Right lobe of liver (tissue), 6 donors: ENCODE results near the gene FAM216A. TPM values are rescaled to one million over a fixed set of nuclear protein-coding genes. Genes with fewer than 3 reads are reported as not detected.

Experiments
- ATAC-seq, 4 donors: fragments of 200-7000 bp; cut with Tn5 transposase; one replicate each; pipeline ENCODE4 v1.9.1; 2020; ENCODE audit warnings: mild to moderate bottlenecking in 4 of 4, moderate library complexity in 4 of 4
- DNase-seq, 3 donors: peaks; one replicate each; pipeline ENCODE4 v3.0.0-alpha.2; 2020
- H3K27ac ChIP-seq, 3 donors: fragments of 200-600 bp; one replicate each; pipeline ENCODE4 v1.8.0; 2022
- H3K27me3 ChIP-seq, 2 donors: fragments of 200-600 bp; one replicate each; pipeline ENCODE4 v1.8.0; 2022
- H3K36me3 ChIP-seq, 4 donors: fragments of 200-600 bp; sonication (generic) in 1 of 4; one replicate each; pipeline versions ENCODE4 v1.5.1 to v1.8.0; 2017 to 2022; ENCODE audit warnings: control low read depth in 1 of 4
- H3K4me1 ChIP-seq, 4 donors: fragments of 200-600 bp; sonication (generic) in 1 of 4; one replicate each; pipeline versions ENCODE4 v1.5.1 to v1.8.0; 2017 to 2022; ENCODE audit warnings: control low read depth in 1 of 4
- H3K4me3 ChIP-seq, 3 donors: fragments of 200-600 bp; one replicate each; pipeline ENCODE4 v1.8.0; 2022
- H3K9me3 ChIP-seq, 4 donors: fragments of 200-600 bp; sonication (generic) in 1 of 4; one replicate each; pipeline versions ENCODE4 v1.5.1 to v1.8.0; 2017 to 2022; ENCODE audit warnings: control low read depth in 1 of 4
- CTCF ChIP-seq, 4 donors: fragments of 200-600 bp in 3 of 4; fragments of 450-650 bp in 1 of 4; IDR thresholded peaks; one replicate each; pipeline versions ENCODE4 v1.5.1 to v1.8.0; 2016 to 2022; ENCODE audit warnings: antibody characterized with exemption in 4 of 4, mild to moderate bottlenecking in 2 of 4
- POLR2A ChIP-seq: fragments of 450-650 bp; IDR thresholded peaks from one replicate; pipeline ENCODE4 v1.6.1; 2017; ENCODE audit warnings: antibody characterized with exemption, mild to moderate bottlenecking
- WGBS: methylation state at CpG from one replicate; pipeline ENCODE4 v1.1.6; 2018; ENCODE audit warnings: low coverage, low lambda C conversion rate; ENCODE audit not compliant: insufficient coverage; ENCODE audit errors: missing lambda C conversion rate; 5-methylcytosine and 5-hydroxymethylcytosine counted together
- intact Hi-C, 2 donors: fragments of 100-400 bp; cut with DNase I; formaldehyde crosslinking; loops; one replicate each; pipeline versions ENCODE4 v1.11.2 to v1.14.1; 2022
- total RNA-seq, 6 experiments: library from RNA; depleted of rRNA in 2 of 6; stranded (reverse); fragments of >200 nt in 2 of 6; fragmentation: NEBNext Ultra II Directional in 3 of 6; extraction: Animal tissue kit (Norgen Biotek cat#: 25700) in 3 of 6; gene quantifications; one replicate each; pipeline versions ENCODE4 v1.1.0 to v1.2.4, GENCODE V29; 2016 to 2023
- donor health status: DM: no; HTN: yes; CAD: no.
- donor health status: DM: no; HTN: no; CAD: no.
- donor health status: DM: no; HTN: no; CAD: no.
- donor health status: DM: no; HTN: yes; CAD: no.
- donor health status: DM: no; HTN: yes; CAD: no.

FAM216A gene
- total RNA-seq, 6 experiments from 2014 or later: 1.1 to 9.9 (median 3.1) TPM

DNA sequence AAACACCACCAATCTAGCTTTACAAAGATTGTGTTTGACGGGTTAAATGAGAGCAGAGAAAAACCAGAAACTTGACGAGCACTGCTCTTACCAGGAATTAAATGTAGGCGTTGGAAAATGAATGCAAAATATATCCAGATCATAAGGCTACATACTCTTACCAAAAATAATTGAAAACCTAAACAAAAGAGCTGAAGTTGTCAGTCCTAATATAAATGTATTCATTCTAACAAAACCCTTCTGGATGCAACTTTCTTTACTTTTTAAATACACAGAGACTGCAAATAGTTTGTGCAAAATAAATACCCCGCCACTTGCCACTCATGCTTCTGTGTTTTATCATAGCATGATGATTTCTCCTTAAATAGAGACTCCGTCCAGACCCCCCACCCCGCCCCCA, 66.2 kb downstream of the FAM216A start:
- TF ChIP-seq CTCF (IDR thresholded peaks at IDR 0.05): no peak
- no peak for TF ChIP-seq POLR2A
- WGBS: 80% methylated on average over 6 of the region's 6 CpGs
- Histone ChIP-seq H3K27me3 (no peaks in the 10 kb centered on the region), H3K9me3 (no peaks in the 10 kb centered on the region), H3K4me1 (peaks cover 0 to 41% (median 11%) of the 10 kb centered on the region in 4 donors), H3K27ac (no peak overlapping the region), H3K4me3 (no peak overlapping the region), H3K36me3 (peaks cover 0 to 29% (median 0%) of the 10 kb centered on the region in 4 donors)
- DNase-seq: no peak
- intact Hi-C loops: no loop called here
- ATAC-seq: no peak

- H3K27ac ChIP-seq: peak overlapping the region; percentile 49 to 67 (median 57)
- 68% methylated on average over 4 of the region's 4 CpGs for WGBS
- ATAC-seq: peak in 2 of 4 donors; percentile 20 to 70
- TF ChIP-seq POLR2A (no peak), CTCF (IDR thresholded peaks at IDR 0.05) (no peak)
- H3K9me3 ChIP-seq: no peaks in the 10 kb centered on the region
- H3K4me3 ChIP-seq: no peak overlapping the region
- no peaks in the 10 kb centered on the region for H3K27me3 ChIP-seq
- no peak for DNase-seq
- H3K4me1 ChIP-seq: peaks cover 0 to 35% (median 9%) of the 10 kb centered on the region in 4 donors
- peaks cover 0 to 29% (median 0%) of the 10 kb centered on the region in 4 donors for H3K36me3 ChIP-seq
- intact Hi-C loops: no loop called here
Observed at GRCh38 chr12:110536834-110537604, 68.4 kb downstream of the FAM216A start.

- H3K4me1 ChIP-seq: peaks cover 0 to 38% (median 13%) of the 10 kb centered on the region in 4 donors
- peak; percentile 40 for TF ChIP-seq POLR2A
- TF ChIP-seq CTCF (IDR thresholded peaks at IDR 0.05): no peak
- no peak overlapping the region for H3K4me3 ChIP-seq
- no peaks in the 10 kb centered on the region for H3K27me3 ChIP-seq
- peak overlapping the region; percentile 49 to 67 (median 57) for H3K27ac ChIP-seq
- no peaks in the 10 kb centered on the region for H3K9me3 ChIP-seq
- ATAC-seq: peak; percentile 70 to 89 (median 80)
- WGBS: 34% methylated on average over 3 of the region's 9 CpGs
- H3K36me3 ChIP-seq: peaks cover 0 to 29% (median 0%) of the 10 kb centered on the region in 4 donors
- intact Hi-C loops: no loop called here
- peak; percentile 68 to 83 (median 78) for DNase-seq
Observed at GRCh38 chr12:110537605-110538409, 69.2 kb downstream of the FAM216A start.

DNA sequence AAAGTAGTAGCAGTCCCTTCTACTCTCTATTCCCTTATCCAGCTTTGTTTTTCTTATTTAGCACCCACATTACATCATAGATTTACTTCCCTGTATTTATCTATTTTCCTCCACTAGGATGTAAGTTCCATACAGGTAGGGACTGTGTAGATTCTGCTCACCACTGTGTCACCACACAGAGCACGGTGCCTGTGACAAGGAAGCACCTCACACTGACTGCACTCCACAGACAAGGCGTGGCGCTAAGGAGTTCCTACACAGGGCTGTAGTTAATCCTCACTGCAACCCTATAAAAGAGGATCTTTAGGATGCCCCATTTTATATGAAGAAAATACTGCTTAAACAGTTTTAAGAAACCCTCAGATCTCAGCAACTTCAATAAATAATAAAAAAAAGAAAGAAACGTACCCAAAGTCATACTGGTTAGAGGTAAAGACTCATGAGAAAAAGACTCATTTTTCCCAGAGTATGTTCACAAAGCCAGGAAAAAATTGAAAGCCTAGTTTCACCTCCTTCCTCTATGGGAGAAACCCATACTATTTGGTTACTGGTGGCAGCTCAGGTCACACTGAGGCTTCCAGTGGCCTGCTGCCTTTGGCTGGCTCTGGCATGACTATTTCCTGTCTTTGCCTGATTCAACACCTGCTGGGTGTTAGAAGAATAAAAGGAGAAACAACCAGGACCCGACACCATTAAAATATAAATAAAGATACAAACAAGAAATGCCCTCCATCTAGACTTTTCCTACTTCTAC, 70.4 kb downstream of the FAM216A start:
- intact Hi-C loops: no loop called here
- H3K4me3 ChIP-seq: no peak overlapping the region
- H3K4me1 ChIP-seq: peaks cover 0 to 37% (median 9%) of the 10 kb centered on the region in 4 donors
- H3K27me3 ChIP-seq: no peaks in the 10 kb centered on the region
- ATAC-seq: no peak
- H3K9me3 ChIP-seq: no peaks in the 10 kb centered on the region
- 87% methylated on average over 5 of the region's 5 CpGs for WGBS
- H3K36me3 ChIP-seq: peaks cover 0 to 29% (median 0%) of the 10 kb centered on the region in 4 donors
- DNase-seq: no peak
- peak overlapping the region in 1 of 3 donors; percentile 57 for H3K27ac ChIP-seq
- TF ChIP-seq CTCF (IDR thresholded peaks at IDR 0.05): no peak
- no peak for TF ChIP-seq POLR2A
